ENCODE measurements around the gene ACBD6.

DNA sequence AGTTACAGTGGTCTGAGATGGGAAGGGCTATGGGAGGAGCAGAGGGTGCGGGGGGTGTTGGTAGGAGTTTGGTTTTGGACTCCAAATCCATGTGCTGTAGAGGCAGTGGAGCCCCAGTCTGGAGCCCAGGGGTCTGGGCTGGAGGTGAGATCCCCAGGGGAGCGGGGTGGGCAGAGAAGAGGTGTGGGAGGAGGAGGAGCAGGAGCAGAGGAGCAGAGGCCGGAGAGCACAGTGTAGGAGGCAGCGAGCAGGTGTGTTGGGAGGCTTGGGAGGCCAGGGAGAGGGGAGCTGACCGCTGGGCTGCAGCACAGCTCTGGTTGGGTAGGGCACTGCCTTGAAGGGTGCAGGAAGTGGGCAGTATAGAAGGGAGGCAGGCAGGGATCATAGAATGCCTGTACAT, 243.4 kb downstream of the ACBD6 start:
- TF ChIP-seq, protein P1, sequence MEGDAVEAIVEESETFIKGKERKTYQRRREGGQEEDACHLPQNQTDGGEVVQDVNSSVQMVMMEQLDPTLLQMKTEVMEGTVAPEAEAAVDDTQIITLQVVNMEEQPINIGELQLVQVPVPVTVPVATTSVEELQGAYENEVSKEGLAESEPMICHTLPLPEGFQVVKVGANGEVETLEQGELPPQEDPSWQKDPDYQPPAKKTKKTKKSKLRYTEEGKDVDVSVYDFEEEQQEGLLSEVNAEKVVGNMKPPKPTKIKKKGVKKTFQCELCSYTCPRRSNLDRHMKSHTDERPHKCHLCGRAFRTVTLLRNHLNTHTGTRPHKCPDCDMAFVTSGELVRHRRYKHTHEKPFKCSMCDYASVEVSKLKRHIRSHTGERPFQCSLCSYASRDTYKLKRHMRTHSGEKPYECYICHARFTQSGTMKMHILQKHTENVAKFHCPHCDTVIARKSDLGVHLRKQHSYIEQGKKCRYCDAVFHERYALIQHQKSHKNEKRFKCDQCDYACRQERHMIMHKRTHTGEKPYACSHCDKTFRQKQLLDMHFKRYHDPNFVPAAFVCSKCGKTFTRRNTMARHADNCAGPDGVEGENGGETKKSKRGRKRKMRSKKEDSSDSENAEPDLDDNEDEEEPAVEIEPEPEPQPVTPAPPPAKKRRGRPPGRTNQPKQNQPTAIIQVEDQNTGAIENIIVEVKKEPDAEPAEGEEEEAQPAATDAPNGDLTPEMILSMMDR (IDR thresholded peaks at IDR 0.05) = no peak
- no peak for TF ChIP-seq ZFX (IDR thresholded peaks at IDR 0.05; ENCODE audit: borderline replicate concordance)

Measured in 22Rv1 (cell line).